ENCODE results near the gene NNT.

- TF ChIP-seq CTCF (IDR thresholded peaks at IDR 0.05; ENCODE audit: borderline replicate concordance, extremely low read depth, low read length, poor library complexity, severe bottlenecking) (peak; percentile 59), EZH2 (IDR thresholded peaks at IDR 0.05; ENCODE audit: borderline replicate concordance, low read depth, low read length, severe bottlenecking) (no peak)
Observed at GRCh38 chr5:43661102-43661501, 58.1 kb downstream of the NNT start.

All from DND-41 (cell line).